GM21737 (cell line): ENCODE results near the gene ZCCHC14.

ENCODE experiments used
- ATAC-seq: cut with Tn5 transposase; IDR thresholded peaks from one replicate; pipeline ENCODE4 v1.9.1; 2021; ENCODE audit warnings: mild to moderate bottlenecking, moderate library complexity; ENCODE audit not compliant: unreplicated experiment

Gene ZCCHC14

DNA sequence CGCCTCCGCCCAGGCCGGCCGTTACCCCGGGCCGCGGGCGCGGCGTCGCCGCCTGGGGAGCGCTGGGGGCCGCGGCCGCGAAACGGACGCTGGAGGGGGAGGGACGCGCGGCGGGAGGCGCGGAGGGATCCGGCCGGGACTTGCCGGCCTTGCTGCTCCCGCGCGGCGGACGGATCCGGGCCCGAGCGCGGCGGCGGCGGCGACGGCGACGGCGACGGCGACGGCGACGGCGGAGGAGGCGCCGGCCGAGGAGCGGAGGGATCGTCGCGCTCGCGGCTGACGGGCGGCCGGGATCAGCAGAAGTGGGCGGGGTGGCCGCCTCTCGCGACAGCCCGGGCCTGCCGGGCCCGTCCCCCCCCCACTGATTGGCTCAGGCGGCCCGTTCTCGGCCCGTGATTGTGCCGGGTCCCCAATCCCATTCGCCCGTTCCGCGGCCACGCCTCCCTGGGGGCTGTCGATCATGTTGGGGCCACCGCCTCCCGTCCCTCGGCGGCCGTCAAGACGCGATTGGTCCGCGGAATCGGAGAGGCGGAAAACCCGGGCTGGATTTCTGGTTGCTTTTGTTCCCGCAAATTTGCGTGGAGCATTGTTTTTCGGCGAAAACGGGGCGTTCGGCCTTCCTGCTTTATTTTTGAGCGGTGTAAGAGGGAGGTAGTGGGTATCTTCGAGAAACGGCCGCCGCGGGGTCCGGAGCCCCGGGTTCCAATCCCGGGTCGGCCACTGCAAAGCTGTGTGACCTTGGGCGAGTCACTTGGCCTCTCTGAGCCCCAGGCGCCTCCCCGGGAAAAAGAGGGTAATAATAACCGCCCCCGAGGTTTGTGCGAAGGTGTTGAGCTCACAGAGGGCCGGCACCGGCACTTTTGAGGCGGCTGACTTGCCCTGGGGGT, at the start of gene ZCCHC14:
ZCCHC14 (minus strand) TSS at position 304 of the 887 bp plus-strand sequence. CDS start 786 bp downstream, outside the sequence.
- peak; percentile 87 for ATAC-seq

DNA sequence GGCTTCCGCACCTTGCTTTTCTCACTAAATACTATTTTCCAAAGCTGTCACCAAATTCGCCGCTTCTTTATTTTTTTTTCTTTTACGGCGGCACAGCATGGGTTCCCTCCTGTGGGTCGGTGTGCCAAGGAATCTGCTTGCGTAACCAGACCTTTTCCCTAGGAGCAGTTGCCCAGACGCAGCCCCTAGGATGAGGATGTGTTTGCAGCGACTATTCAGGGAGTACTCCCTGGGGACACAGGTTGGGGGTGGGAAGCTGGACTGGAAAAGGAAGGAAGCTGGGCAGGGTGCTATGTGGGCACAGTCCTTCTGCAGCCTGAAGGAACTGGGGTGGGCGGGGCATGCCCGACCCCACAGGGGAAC, 49.0 kb upstream of the ZCCHC14 start:
- ATAC-seq, result no peak

DNA sequence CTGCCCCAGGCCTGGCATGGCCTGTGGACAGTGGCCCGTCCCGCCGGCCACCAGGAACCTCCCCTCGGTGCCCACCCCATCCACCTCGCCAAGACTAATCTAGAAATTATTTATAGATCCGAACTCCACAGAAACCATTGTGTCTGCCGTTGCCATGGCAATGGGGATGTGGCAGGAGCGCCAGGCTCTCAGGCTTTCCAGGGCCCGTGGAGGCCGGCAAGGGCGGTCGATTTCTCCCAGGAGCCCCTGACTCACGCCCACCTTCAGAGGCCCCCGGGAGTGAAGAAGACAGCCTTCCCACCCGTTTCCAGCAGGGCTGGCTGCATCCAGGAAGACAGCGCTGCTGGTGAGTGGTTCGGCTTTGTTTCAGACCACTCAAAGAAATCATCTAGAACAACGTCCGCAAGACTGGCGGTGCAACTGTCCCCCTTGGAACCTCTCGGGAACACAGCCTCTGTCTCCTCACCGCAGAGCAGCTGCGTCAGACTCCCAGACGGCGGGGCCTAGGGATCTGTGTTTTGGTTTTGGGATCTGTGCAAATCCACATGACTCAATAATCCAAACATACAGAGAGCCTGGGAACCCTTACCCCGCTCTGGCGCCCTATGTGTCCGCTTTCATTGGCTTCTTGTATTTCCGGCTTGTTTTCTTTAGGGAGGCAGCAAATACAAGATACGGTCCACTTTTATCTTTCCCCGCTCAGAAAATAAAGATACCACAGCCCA, 48.5 kb upstream of the ZCCHC14 start:
- ATAC-seq, result no peak

DNA sequence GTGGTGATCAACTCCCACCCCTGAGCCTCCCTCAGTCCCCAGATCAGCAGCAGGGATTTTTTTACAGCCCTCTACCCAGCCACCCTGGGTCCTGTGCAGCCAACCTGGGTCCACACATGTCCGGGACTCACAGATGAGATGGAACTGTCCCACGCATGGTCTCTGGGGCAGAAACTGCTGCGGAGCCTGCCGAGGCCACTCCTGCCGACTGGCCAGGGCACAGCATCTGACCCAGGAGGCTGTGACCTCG, 48.0 kb upstream of the ZCCHC14 start:
- ATAC-seq, result no peak

DNA sequence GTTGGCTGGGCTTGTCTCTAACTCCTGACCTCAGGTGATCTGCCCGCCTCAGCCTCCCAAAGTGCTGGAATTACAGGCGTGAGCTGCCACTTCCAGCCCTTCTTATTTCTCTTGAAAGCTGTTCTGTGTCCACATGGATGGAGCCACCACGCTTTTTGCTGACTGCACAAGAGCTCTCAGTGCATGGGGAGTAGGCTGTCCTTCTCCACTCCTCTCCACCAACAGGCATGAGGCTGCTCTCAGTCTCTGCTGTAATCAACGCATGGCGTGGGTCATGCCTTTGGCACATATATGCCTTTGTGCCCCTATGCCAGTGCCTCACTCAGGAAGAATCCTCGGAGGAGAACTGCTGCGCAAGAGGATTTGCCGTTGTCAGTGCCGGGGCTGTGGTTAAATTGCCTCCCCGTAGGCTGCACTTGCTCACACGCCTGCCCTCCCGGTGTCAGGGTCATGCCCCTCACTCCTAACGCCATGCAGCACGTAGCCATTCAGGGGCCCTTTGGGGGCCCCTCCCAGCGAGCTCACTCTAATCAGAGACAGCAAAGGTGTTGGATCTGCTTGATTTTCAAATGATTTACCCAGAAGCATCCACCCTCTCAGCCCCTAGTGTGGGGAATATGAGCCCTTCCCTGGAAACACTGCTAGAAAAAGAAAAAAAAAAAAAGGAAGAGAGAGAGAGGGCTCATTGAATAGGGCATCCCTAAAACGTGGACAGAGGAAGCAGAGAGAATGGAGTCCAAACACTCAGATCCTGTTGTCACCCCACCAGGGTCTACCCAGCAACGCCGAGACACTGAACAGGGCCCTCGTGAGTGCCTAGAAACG, 47.5 kb upstream of the ZCCHC14 start:
- no peak for ATAC-seq

DNA sequence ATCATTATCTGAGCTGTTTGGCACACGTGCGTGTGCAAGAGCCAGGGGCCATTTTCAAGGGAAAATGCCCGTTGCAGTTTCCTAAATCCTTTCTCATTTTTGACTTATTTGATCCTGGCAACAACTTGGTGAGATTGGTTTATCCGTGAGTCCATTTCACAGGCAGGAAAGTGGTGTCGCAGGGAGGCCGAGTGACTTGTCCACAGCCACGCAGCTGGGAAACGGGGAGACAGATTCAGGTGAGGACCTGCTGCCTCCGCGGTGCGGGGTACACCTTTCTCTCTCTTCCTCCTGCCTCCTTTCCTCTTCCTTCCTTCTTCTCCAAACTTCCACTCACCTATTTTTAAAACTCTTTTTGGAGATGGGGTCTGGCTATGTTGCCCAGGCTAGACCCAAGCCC, 46.3 kb upstream of the ZCCHC14 start:
- no peak for ATAC-seq

GRCh38 chr16:87538594-87538993, 45.8 kb upstream of the ZCCHC14 start:
- ATAC-seq, result no peak

DNA sequence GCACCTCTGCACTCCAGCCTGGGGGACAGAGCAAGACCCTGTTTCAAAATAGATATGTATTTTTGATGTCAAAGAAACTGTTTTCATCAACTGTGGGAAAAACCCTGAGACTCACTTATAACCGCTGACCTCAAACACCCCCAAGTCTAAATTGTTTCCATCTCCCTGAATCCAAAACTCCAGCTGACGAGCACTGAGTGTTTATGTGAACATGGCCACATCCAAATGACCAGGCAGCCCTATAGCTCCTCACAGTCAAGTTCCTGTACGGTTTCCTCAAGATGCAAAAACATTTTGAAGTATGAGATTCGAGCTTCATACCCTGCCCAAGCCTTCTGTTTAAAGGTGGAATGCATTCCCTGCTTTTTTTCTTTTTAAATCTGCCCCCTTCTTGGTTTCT, 45.3 kb upstream of the ZCCHC14 start:
- no peak for ATAC-seq

DNA sequence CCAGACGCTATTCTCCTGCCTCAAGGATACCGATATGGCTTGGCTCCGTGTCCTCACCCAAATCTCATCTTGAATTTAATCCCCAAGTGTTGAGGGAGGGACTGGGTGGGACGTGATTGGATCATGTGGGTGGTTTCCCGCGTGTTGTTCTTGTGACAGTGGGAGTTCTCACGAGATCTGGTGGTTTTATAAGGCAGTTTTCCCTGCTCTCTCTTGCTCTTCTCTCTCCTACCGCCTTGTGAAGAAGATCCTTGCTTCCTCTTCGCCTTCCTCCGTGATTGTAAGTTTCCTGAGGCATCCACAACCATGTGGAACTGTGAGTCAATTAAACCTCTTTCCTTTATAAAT, 43.9 kb upstream of the ZCCHC14 start:
- no peak for ATAC-seq

DNA sequence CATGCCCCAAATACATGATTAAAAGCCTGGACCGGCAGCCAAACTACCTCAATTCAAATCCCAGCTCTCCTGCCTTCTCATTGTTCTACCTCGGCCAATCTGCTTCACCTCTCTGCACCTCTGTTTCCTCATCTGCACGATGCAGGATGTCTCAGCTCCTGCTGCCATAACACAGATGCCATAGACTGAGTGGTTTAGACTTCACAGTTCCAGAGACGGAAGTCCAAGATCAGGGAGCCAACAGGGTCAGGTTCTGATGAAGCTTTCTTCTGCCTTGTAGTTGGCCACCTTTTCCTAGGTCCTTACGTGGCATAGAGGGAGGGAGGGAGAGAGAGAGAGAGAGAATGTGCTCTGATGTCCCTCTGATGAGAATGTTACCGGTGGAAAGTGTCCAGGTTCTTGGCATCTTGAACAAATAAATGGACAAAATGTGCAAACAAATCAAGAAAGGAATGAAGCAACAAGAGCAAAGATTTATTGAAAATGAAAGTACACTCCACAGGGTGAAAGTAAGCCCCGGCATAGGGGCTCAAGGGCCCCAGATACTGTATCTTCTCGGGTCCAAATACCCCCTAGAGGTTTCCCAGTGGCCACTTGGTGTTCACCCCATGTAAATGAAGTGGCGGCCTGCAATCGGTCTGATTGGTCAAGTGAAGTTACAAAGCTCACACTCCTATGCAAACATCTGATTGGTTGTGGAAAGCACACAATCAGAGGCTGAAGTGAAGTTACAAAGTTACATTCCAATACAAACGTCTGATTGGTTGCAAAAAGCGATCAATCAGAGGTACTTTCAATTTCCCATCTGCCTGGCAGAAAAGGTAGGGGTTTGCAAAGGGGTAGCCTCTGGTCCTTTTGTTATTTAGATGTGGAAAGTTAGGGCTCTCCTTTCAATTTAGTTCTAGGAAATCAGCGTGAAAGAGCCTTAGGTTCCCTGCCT, 43.3 kb upstream of the ZCCHC14 start:
- no peak for ATAC-seq

GRCh38 chr16:87535457-87535854, 42.6 kb upstream of the ZCCHC14 start:
- ATAC-seq, result no peak

- no peak for ATAC-seq
Measured at GRCh38 chr16:87534751-87535150, 41.9 kb upstream of the ZCCHC14 start.

DNA sequence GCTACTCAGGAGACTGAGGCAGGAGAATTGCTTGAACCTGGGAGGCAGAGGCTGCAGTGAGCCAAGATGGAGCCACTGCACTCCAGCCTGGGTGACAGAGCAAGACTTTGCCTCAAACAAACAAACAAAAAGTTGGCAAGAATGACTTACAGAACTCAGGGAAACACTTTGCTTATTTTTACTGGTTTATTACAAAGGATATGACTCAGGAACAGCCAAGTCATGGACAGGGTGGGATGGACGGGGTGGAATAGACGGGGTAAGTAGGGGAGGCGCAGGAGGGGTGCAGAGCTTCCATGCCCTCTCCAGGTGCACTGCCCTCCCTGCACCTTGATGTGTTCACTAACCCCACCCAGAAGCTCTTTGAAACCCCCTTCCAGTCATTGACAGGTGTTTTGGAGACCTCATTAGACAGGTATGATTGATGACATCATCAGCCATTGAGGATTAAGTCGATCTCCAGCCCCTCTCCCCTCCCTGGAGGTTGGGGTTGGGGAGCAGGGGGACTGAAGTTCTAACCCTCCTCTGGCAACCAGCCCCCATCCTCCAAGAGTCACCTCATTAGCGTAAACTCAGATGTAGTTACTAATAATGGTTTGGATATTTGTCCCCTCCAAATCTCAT, 41.3 kb upstream of the ZCCHC14 start:
- ATAC-seq, result no peak

DNA sequence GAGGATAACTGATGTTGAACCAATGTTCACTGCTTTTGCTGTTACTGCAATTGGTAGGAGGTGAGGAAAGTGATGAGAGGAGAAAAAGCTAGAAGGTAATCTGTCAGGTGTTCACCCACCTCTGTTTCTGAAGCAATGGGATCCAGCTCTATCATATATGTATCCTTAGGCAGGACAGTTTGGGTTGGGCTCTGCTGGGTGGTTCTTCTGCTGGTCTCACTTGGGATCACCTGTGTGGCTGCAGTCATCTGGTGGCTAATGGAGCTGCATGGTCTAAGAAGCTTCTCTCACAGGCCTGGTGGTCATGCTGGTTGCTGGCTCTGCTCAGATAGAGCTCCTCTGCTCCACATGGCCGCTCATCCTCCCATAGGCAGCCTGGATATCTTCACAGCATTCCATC, 40.2 kb upstream of the ZCCHC14 start:
- no peak for ATAC-seq

- ATAC-seq, result no peak
Measured at GRCh38 chr16:87531418-87531817, 38.6 kb upstream of the ZCCHC14 start.

DNA sequence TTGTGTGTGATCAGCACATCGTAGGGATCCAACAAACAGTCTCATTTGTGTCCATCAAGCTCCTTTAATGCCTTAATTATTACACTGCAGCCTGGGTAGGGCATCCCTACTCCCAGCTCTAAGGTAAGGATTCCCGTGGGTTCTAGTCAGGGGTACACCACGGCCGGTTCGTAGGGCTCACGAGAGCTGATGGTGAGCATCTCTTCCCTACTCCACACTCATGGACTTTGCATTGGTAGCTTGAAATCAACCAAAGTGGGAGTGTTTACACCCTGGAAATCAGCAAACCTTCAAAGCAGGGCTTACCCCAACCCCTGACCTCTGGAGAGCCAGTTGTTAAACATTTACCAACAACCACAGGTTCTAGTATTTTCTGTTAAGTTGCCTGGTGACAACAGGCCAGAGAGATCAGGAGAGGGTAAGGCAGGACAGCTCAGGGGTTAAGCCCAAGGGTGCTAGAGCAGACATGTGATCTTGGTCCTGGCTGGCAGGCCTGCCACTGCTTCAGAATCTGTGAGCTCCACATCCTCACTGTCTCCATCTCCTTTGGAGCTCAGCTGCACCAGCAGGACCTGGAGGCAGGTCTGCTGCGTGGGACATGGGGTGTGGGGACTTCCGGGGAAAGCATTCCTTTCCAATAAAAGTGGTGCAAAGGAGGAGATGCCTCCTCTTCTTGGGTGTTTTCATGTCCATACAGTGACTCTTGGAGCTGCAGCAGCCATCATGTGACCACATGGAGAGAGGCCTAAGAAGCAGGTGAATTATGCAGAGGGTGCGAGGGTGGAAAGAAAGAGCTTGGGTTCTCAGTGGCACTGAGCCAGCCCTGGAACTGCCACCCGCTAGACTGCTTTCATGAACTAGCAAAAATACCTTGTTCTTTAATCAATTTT, 36.1 kb upstream of the ZCCHC14 start:
- ATAC-seq, result no peak

GRCh38 chr16:87527055-87527724, 34.4 kb upstream of the ZCCHC14 start:
- no peak for ATAC-seq

DNA sequence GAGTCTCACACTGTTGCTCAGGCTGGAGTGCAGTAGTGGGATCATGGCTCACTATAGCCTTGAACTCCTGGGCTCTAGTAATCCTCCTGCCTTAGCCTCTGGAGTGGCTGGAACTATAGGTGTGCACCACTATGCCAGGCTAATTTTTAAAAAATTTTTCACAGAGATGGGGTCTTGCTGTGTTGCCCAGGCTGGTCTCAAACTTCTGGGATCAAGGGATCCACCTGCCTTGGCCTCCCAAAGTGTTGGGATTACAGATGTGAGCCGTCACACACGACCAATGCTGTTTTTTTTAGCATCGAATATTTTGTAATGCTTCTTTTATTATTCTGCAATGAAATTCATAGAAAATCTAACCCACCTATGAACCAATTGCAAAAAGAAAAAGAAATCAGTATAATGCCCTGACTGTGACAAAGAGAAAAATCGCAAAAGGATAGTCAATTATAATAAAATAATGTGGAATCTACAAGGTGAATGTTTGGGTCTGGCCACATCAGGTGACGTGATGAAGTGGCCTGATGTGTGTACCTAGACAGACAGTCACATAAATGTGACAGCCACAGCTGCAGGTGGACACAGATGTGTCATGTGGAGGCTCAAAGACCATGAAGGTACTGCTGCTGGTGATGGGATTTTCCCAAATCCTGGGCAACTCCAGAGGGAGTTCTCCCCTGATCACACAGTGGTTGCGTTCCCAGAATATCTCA, 33.6 kb upstream of the ZCCHC14 start:
- no peak for ATAC-seq
